ENCODE data around the gene STIM2. TPM values are rescaled to one million over a fixed set of nuclear protein-coding genes. Genes with fewer than 3 reads are reported as not detected.

Gene STIM2
- total RNA-seq, 4 donors from 2014 or later: 3.4 to 13.4 (median 8.2) TPM

DNA sequence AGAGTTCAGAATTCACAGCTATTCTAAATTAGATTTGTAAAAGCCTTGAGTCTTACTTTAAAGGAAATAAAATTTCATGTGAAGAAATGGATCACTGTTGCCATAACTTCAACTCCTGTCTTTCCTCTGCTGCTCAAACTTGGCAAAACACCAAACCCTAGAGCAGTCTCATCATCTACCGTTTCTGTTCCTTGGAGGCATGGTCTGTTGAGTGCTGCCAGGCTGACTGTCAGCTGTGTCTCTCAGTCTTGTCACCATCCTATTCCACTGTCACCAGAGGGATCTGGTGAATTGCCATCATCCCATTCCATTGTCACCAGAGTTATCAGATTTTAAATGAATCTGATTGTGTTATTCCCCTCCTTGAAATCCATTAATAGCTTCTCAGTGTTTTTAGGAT lies 55.6 kb downstream of the STIM2 start:
- Histone ChIP-seq H3K4me1 (peaks cover 0 to 15% (median 0%) of the 10 kb centered on the region in 3 donors), H3K36me3 (peaks cover 0 to 19% (median 0%) of the 10 kb centered on the region in 3 donors), H3K27me3 (no peaks in the 10 kb centered on the region), H3K4me3 (no peak overlapping the region), H3K27ac (no peak overlapping the region), H3K9me3 (no peaks in the 10 kb centered on the region)
- DNase-seq: no peak
- WGBS, 2 donors: 5 to 11% methylated on average over 1 of the region's 1 CpG
- intact Hi-C loops (cut with DNase I): no loop called here
- no peak for TF ChIP-seq POLR2A (IDR thresholded peaks at IDR 0.05)
- TF ChIP-seq, protein P1, sequence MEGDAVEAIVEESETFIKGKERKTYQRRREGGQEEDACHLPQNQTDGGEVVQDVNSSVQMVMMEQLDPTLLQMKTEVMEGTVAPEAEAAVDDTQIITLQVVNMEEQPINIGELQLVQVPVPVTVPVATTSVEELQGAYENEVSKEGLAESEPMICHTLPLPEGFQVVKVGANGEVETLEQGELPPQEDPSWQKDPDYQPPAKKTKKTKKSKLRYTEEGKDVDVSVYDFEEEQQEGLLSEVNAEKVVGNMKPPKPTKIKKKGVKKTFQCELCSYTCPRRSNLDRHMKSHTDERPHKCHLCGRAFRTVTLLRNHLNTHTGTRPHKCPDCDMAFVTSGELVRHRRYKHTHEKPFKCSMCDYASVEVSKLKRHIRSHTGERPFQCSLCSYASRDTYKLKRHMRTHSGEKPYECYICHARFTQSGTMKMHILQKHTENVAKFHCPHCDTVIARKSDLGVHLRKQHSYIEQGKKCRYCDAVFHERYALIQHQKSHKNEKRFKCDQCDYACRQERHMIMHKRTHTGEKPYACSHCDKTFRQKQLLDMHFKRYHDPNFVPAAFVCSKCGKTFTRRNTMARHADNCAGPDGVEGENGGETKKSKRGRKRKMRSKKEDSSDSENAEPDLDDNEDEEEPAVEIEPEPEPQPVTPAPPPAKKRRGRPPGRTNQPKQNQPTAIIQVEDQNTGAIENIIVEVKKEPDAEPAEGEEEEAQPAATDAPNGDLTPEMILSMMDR (IDR thresholded peaks at IDR 0.05): no peak

DNA sequence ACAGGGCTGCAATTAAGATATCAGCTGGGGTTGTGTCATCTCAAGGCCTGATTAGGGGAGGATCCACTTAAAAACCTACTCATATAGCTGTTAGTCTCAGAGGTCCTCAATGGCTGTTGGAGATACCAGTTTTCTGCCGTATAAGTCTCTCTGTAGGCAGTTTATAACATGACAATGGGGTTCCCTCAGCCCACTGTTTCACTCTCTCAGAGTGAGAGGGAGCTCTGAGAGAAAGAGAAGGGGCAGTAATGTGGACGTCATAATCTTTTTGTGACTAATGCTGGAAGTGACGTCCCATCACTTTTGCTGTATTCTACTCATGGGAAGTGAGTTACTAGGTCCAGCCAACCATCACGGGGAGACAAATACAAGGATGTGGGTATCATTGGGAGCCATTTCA lies 70.3 kb downstream of the STIM2 start:
- 81 to 85% methylated on average over 4 of the region's 4 CpGs for WGBS, 2 donors
- intact Hi-C loops (cut with DNase I): no loop called here

DNA sequence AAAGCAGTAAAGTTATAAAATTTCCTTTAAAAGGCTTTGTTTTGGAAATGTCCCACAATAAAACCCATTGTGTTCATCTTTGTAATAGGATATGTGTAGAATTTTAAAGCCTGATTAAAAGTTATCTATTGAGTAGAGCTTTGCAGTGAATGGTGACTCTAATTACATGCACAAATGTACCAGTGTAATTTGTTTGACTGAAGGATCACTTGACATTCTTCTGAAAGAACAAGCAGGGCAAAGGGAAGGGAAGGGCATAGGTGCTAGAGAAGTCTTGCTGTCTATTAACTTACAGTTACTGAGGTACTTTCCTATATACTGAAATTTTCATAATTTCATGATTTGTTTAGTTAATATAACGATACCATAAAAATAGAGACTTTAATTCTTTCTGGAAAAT lies 70.8 kb downstream of the STIM2 start:
- DNase-seq: no peak
- Histone ChIP-seq H3K4me1 (no peaks in the 10 kb centered on the region), H3K9me3 (no peaks in the 10 kb centered on the region), H3K27me3 (no peaks in the 10 kb centered on the region), H3K27ac (no peak overlapping the region), H3K4me3 (no peak overlapping the region), H3K36me3 (no peaks in the 10 kb centered on the region)
- TF ChIP-seq, protein P1 (IDR thresholded peaks at IDR 0.05): no peak
- no peak for TF ChIP-seq POLR2A (IDR thresholded peaks at IDR 0.05)
- intact Hi-C loops (cut with DNase I): no loop called here
- 97 to 100% methylated on average over 1 of the region's 1 CpG for WGBS, 2 donors

More for the DNA sequence above, 70.3 kb downstream of the STIM2 start:
- Histone ChIP-seq H3K4me3 (no peak overlapping the region), H3K27ac (no peak overlapping the region), H3K36me3 (no peaks in the 10 kb centered on the region), H3K27me3 (no peaks in the 10 kb centered on the region), H3K4me1 (no peaks in the 10 kb centered on the region), H3K9me3 (no peaks in the 10 kb centered on the region)
- no peak for DNase-seq
- TF ChIP-seq, protein P1 (IDR thresholded peaks at IDR 0.05): no peak
- TF ChIP-seq POLR2A (IDR thresholded peaks at IDR 0.05): no peak

DNA sequence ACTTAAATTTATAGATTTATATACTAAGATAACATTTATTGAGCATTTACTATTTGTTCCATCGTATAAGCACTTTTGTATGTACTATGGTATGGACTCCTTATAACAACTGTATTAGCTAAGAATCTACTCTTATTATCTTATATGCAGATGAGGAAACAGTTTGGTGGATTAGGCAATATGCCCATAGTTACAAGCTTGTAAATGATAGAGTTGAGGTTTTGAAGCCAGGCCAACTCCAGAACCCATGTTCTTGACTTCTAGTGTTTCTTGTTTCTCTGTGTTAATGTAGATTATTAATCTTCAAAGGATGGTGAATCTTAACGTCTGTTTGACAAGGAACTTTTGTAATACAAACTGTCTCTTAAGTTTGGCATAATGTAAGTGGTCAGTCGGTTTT lies 71.3 kb downstream of the STIM2 start:
- DNase-seq: no peak
- TF ChIP-seq, protein P1 (IDR thresholded peaks at IDR 0.05): no peak
- no peak for TF ChIP-seq POLR2A (IDR thresholded peaks at IDR 0.05)
- no peak overlapping the region for H3K4me3 ChIP-seq
- 74 to 82% methylated on average over 3 of the region's 3 CpGs for WGBS, 2 donors
- H3K36me3 ChIP-seq: no peaks in the 10 kb centered on the region
- intact Hi-C loops (cut with DNase I): no loop called here
- H3K27ac ChIP-seq: no peak overlapping the region
- H3K27me3 ChIP-seq: no peaks in the 10 kb centered on the region
- H3K9me3 ChIP-seq: no peaks in the 10 kb centered on the region
- no peaks in the 10 kb centered on the region for H3K4me1 ChIP-seq

DNA sequence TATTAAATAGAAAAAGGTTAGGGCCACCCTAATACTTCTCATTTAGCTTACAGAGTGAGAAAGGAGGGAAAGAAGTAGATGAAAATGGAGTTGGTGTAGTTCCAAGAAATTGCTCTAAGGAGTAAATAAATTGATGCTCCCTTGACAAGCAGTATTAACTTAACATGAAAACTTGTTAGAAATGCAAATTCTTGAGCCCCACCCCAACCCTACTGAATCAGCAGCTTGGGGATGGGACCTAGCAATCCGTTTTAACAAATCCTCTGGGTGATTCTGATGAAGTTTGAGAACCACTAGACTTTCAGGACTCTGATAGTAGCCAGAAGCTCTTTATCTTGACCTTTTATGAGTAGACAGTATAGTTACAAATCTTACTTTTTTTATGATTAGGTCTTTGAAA lies 74.8 kb downstream of the STIM2 start:
- H3K27me3 ChIP-seq: no peaks in the 10 kb centered on the region
- WGBS, 2 donors: 56 to 61% methylated on average over 1 of the region's 1 CpG
- intact Hi-C loops (cut with DNase I): no loop called here

More for the DNA sequence above, 74.8 kb downstream of the STIM2 start:
- H3K27ac ChIP-seq: no peak overlapping the region
- TF ChIP-seq, protein P1 (IDR thresholded peaks at IDR 0.05): no peak
- TF ChIP-seq POLR2A (IDR thresholded peaks at IDR 0.05): no peak
- H3K4me1 ChIP-seq: no peaks in the 10 kb centered on the region
- H3K4me3 ChIP-seq: no peak overlapping the region
- DNase-seq: no peak
- no peaks in the 10 kb centered on the region for H3K36me3 ChIP-seq
- no peaks in the 10 kb centered on the region for H3K9me3 ChIP-seq

Data from esophagus squamous epithelium (tissue), 5 donors.